Right atrium auricular region (tissue), 2 donors: ENCODE data around the gene C11orf42. TPM values are rescaled to one million over a fixed set of nuclear protein-coding genes. Genes with fewer than 3 reads are reported as not detected.

ENCODE experiments used
- DNase-seq: peaks from one replicate; pipeline ENCODE4 v3.0.0-alpha.2; 2019; ENCODE audit warnings: low spot score
- H3K27ac ChIP-seq, 2 donors: fragments of 200-600 bp; sonication (generic); 1 replicate in 1 of 2; 2 replicates in 1 of 2; pipeline ENCODE4 v1.5.1; 2016 to 2019
- H3K27me3 ChIP-seq, 2 donors: fragments of 200-600 bp; sonication (generic); one replicate each; pipeline versions ENCODE4 v1.5.1 to v1.6.0; 2017 to 2019
- H3K36me3 ChIP-seq: fragments of 200-600 bp; sonication (generic); one replicate; pipeline ENCODE4 v1.5.1; 2016
- H3K4me1 ChIP-seq, 2 donors: fragments of 200-600 bp; sonication (generic); one replicate each; pipeline versions ENCODE4 v1.5.1 to v1.6.0; 2017 to 2019
- H3K4me3 ChIP-seq, 2 donors: fragments of 200-600 bp; sonication (generic); 1 replicate in 1 of 2; 2 replicates in 1 of 2; pipeline ENCODE4 v1.5.1; 2017 to 2019; ENCODE audit warnings: mild to moderate bottlenecking in 1 of 2, moderate library complexity in 1 of 2
- H3K9me3 ChIP-seq, 2 donors: fragments of 200-600 bp; sonication (generic); one replicate each; pipeline ENCODE4 v1.5.1; 2019
- total RNA-seq, 2 donors: library from RNA; depleted of rRNA; stranded (reverse); fragments of >200 nt; gene quantifications; one replicate each; pipeline ENCODE4 v1.1.0, GENCODE V29; 2016
- TF ChIP-seq, protein P1 (sequence below), 2 donors: fragments of 200-600 bp; sonication (generic); IDR thresholded peaks; one replicate each; pipeline ENCODE4 v1.5.1; 2019; ENCODE audit warnings: antibody characterized with exemption in 2 of 2

Gene C11orf42
- total RNA-seq, 2 donors from 2014 or later = not detected

DNA sequence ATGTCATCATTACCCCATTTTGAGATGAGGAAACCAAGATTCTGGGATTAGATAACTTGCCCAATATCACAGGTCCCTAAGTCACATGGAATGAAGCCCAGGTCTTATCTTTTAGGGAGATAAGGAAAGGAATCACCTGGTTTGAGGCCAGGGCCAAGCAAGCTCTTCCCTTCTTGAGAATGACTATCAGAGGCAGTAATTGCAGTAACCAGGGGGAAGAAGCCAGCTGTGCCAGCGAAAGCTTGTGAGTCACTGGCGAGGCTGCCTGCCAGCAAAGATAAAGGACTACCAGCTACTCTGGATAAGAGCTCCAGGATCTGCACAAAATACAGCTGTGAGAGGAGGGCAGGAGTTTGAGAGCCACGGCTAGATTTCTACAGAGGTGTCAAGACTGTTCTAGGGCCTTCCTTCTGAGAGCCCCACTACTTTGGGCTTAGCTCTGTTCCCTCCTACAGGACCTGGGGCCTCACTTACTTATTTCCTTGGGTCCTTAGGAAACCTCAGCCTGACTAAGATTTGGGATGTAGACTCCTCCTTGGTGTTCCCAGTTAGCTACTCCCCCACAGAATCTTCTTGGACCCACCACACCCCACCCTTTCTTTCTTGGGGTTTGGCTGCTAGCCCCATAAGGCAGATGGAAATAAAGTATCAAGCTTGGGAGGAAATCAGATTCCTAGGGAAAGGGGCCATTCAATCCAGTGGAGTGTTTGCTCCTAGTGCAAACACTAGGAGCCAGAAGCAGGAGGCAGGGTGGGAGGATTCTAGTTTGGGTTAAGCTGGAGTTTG, 44.6 kb downstream of the C11orf42 start:
- DNase-seq = peak; percentile 87
- H3K27ac ChIP-seq = peak overlapping the region; percentile 31 to 38
- H3K4me1 ChIP-seq = peaks cover 0 to 10% of the 10 kb centered on the region in 2 donors
- TF ChIP-seq, protein P1, sequence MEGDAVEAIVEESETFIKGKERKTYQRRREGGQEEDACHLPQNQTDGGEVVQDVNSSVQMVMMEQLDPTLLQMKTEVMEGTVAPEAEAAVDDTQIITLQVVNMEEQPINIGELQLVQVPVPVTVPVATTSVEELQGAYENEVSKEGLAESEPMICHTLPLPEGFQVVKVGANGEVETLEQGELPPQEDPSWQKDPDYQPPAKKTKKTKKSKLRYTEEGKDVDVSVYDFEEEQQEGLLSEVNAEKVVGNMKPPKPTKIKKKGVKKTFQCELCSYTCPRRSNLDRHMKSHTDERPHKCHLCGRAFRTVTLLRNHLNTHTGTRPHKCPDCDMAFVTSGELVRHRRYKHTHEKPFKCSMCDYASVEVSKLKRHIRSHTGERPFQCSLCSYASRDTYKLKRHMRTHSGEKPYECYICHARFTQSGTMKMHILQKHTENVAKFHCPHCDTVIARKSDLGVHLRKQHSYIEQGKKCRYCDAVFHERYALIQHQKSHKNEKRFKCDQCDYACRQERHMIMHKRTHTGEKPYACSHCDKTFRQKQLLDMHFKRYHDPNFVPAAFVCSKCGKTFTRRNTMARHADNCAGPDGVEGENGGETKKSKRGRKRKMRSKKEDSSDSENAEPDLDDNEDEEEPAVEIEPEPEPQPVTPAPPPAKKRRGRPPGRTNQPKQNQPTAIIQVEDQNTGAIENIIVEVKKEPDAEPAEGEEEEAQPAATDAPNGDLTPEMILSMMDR (IDR thresholded peaks at IDR 0.05) = no peak
- no peaks in the 10 kb centered on the region for H3K36me3 ChIP-seq
- no peaks in the 10 kb centered on the region for H3K9me3 ChIP-seq
- no peaks in the 10 kb centered on the region for H3K27me3 ChIP-seq
- H3K4me3 ChIP-seq = no peak overlapping the region

DNA sequence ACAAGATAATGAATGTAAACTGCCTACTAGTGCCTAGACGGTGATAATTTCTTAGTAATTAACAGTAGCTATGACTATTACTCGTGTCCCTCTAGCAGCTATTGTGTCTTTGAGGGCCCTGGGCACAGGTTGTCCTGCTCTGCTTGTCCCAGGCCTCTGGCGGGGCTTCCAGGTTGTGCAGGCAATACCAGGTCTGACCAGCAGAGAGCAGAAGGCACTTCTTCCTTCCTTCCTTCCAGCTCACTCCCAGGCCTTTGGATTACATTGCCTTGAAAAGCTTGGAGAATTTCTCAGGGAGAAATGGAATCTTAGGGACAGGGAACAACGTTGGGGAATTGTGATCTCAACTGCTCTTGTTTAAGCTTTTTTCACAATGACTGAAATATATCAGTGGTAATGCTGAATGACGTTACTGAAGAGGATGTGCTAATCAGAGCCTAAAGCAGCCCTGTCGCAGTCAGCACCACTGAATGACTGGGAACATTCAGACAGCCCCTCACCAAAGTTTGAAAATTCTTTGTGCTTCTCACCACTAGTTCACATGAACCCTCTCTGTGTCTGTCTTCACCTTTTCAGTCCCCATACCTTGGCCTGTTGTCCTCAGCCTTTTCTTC, 45.9 kb downstream of the C11orf42 start:
- no peaks in the 10 kb centered on the region for H3K27me3 ChIP-seq
- peaks cover 0 to 10% of the 10 kb centered on the region in 2 donors for H3K4me1 ChIP-seq
- no peaks in the 10 kb centered on the region for H3K36me3 ChIP-seq
- no peak overlapping the region for H3K4me3 ChIP-seq
- DNase-seq = peak; percentile 67
- H3K9me3 ChIP-seq = no peaks in the 10 kb centered on the region
- TF ChIP-seq, protein P1 (IDR thresholded peaks at IDR 0.05) = peak; percentile 66 to 80
- H3K27ac ChIP-seq = no peak overlapping the region

DNA sequence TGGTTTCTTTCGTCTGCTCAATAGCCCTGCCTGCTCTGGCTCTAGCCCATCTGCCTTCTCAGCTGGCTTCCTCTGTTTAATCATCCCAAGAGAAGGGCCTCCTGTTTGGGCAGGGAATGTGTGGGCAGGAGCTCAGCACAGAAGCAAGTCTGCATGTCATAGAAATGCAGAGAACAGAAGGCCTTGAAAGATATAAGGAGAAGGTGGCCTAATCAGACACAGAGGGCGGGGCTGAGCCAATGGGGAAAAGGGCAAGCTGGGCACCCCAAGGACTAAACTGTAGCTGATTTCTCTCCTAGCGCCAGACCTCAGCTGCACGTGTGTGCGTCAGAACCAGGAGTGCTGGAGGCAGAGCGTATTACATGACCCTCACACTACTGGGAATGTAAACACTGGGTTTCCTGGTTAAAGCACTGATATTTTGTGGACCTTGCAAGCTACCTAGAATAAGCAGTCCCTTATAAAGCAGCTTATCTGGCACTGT, 46.7 kb downstream of the C11orf42 start:
- DNase-seq = no peak
- Histone ChIP-seq H3K4me1 (peaks cover 0 to 10% of the 10 kb centered on the region in 2 donors), H3K27ac (no peak overlapping the region), H3K27me3 (no peaks in the 10 kb centered on the region), H3K9me3 (no peaks in the 10 kb centered on the region), H3K36me3 (no peaks in the 10 kb centered on the region), H3K4me3 (no peak overlapping the region)
- TF ChIP-seq, protein P1 (IDR thresholded peaks at IDR 0.05) = no peak

DNA sequence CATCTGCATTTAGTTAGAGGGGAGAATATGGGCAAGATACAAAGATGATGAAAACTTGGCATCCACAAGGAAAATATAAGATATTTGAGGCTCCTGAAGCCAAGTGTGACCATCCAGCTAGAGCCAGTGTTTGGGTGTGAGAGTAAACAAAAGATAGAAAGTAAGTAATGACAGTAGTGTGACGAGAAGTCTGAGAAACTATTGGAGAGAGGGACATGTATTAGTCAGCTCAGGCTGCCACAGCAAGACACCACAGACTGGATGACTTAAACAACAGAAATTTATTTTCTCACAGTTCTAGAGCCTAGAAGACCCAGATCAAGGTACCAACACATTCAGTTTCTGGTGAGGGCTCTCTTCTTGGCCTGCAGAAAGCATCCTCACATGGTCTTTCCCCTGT, 47.8 kb downstream of the C11orf42 start:
- Histone ChIP-seq H3K4me1 (peaks cover 0 to 10% of the 10 kb centered on the region in 2 donors), H3K27ac (no peak overlapping the region), H3K4me3 (no peak overlapping the region), H3K36me3 (no peaks in the 10 kb centered on the region), H3K27me3 (no peaks in the 10 kb centered on the region), H3K9me3 (no peaks in the 10 kb centered on the region)
- TF ChIP-seq, protein P1 (IDR thresholded peaks at IDR 0.05) = no peak
- no peak for DNase-seq

DNA sequence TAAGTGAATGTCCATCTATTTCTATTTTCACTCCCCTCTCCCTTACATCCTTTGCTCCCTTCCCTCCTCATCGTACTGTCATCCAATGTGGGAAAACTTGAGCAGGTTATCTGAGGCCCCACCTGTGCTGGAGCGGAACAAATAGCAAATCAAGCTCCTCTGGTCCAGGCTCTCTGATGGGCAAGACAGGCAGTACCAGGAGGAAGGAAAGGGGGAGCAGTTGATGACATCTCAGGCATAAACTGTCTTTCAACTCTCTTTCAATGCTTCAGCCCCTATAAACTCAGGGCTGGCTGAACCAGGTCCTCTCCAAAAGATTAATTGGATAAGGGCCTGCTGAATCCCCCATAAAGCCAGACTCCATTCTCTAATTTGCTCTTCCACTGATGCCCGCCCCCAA, 52.8 kb downstream of the C11orf42 start:
- Histone ChIP-seq H3K27ac (no peak overlapping the region), H3K4me1 (peaks cover 0 to 18% of the 10 kb centered on the region in 2 donors), H3K36me3 (no peaks in the 10 kb centered on the region), H3K9me3 (no peaks in the 10 kb centered on the region), H3K4me3 (no peak overlapping the region), H3K27me3 (no peaks in the 10 kb centered on the region)
- no peak for DNase-seq
- TF ChIP-seq, protein P1 (IDR thresholded peaks at IDR 0.05) = no peak
